ENCODE results near the gene SMPD3. TPM values are rescaled to one million over a fixed set of nuclear protein-coding genes. Genes with fewer than 3 reads are reported as not detected.

The SMPD3 gene
- total and polyA plus RNA-seq, 2 of the 8 experiments (the other 6 are each of a cell fraction or from before 2014, with no cell fraction given): 0.39 to 1.3 TPM

DNA sequence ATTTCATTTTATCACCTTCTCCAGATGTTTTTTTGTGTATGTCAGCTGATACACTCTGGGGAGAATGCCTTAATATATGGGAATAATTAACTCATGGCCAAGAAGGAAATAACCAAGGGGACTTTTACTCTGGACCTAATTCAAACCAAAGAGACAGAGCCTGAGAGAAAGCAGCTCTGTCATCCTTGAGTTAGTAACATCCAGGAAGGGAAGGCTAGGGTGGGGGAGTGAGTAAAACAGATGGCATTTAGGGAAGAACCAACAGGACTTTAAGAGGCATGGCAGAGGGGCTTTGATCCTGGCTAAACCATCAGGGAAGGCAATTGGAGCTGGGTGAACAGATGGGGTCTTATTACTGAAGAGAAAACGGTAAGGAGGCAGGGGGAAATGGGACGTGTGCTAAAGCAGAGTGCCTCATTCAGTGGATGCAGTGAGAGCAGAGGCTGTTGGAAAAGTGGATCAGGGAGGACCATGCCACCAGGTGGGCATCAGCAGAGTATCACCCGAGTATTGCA, 2.5 kb upstream of the SMPD3 start:
- H3K18ac ChIP-seq (ENCODE audit: extremely low read depth, low read length): no peak overlapping the region
- H4K8ac ChIP-seq (ENCODE audit: extremely low read depth, insufficient read depth, low read length): no peak overlapping the region
- CTCF ChIA-PET (ENCODE audit: partially characterized antibody): interaction anchor here (1.3 to 15.5 kb wide), 2 partner anchors 59 to 82 kb away, joined by 5 to 130 read pairs; no protein-coding TSS in a partner anchor
- H3K14ac ChIP-seq (ENCODE audit: insufficient read length): no peak overlapping the region
- no peaks in the 10 kb centered on the region for H3K79me2 ChIP-seq (ENCODE audit: control insufficient read depth in 1 of 2, insufficient read depth in 2 of 2, low read length in 2 of 2)
- no peak overlapping the region for H2BK20ac ChIP-seq (ENCODE audit: low read length)
- H3K4me2 ChIP-seq (ENCODE audit: insufficient read depth in 1 of 2, low read depth in 2 of 2, low read length in 2 of 2): no peak overlapping the region
- POLR2A ChIA-PET (ENCODE audit: partially characterized antibody): no interaction called here
- no peaks in the 10 kb centered on the region for H3K36me3 ChIP-seq (ENCODE audit: control insufficient read depth in 2 of 4, insufficient read depth in 4 of 4, low read length in 3 of 4)
- H3K23ac ChIP-seq (ENCODE audit: insufficient read length): no peak overlapping the region
- H3K27me3 ChIP-seq (replicated peaks in 1 of 4; ENCODE audit: control insufficient read depth in 3 of 4, extremely low read depth in 1 of 4, insufficient read depth in 3 of 4, low read length in 3 of 4): peaks cover 16 to 23% (median 23%) of the 10 kb centered on the region in 4 experiments
- 71% methylated on average over 3 of the region's 3 CpGs; no CpG with 5 or more reads in 1 of the 2 experiments for WGBS, 2 experiments (ENCODE audit: extremely low coverage in 1 of 2, insufficient coverage in 1 of 2, insufficient read length in 1 of 2, insufficient replicate concordance in 2 of 2, low coverage in 1 of 2, low lambda C conversion rate in 2 of 2, missing lambda C conversion rate in 1 of 2)
- H3K4ac ChIP-seq (replicated peaks; ENCODE audit: insufficient read length, low read depth, low read length): no peak overlapping the region
- no peak overlapping the region for H4K91ac ChIP-seq (replicated peaks; ENCODE audit: insufficient read length, low read length)
- peaks cover 0 to 1% of the 10 kb centered on the region in 2 experiments for H4K20me1 ChIP-seq (replicated peaks in 1 of 2; ENCODE audit: control insufficient read depth in 1 of 2, insufficient read depth in 2 of 2, low read length in 2 of 2)
- H3K56ac ChIP-seq (replicated peaks; ENCODE audit: insufficient read length, low read depth, low read length): no peak overlapping the region
- peaks cover 13% of the 10 kb centered on the region for H3K23me2 ChIP-seq (ENCODE audit: low read depth, low read length)
- H3K4me3 ChIP-seq (ENCODE audit: extremely low read depth in 1 of 4, insufficient read depth in 2 of 4, low read depth in 3 of 4, low read length in 4 of 4): no peak overlapping the region
- H2BK12ac ChIP-seq (ENCODE audit: low read depth, low read length): no peak overlapping the region
- H2BK5ac ChIP-seq (ENCODE audit: low read depth, low read length): no peak overlapping the region
- no peaks in the 10 kb centered on the region for H3K79me1 ChIP-seq (ENCODE audit: low read depth, low read length)
- DNase-seq (ENCODE audit: low read depth in 1 of 2, low spot score in 2 of 2) (no peak), FAIRE-seq (no peak)
- no peak overlapping the region for H3K9ac ChIP-seq (replicated peaks in 1 of 4; ENCODE audit: extremely low read depth in 1 of 4, low read depth in 3 of 4, low read length in 3 of 4)
- H2AK5ac ChIP-seq (ENCODE audit: low read depth, low read length): no peak overlapping the region
- no peak overlapping the region for H2BK15ac ChIP-seq (ENCODE audit: low read length)
- H3K9me3 ChIP-seq (ENCODE audit: insufficient read depth in 2 of 2, low read depth in 1 of 2, low read length in 1 of 2): no peaks in the 10 kb centered on the region
- H3K4me1 ChIP-seq (replicated peaks in 1 of 4; ENCODE audit: control insufficient read depth in 3 of 4, insufficient read depth in 4 of 4, low read length in 3 of 4): peaks cover 0 to 12% (median 10%) of the 10 kb centered on the region in 4 experiments; a peak in 5 of 7 replicates
- no peak overlapping the region for H2AFZ ChIP-seq (ENCODE audit: low read length)
- H2BK120ac ChIP-seq (replicated peaks; ENCODE audit: low read depth, low read length): no peak overlapping the region
- H3K27ac ChIP-seq (ENCODE audit: low read depth, low read length): no peak overlapping the region
- H4K5ac ChIP-seq (ENCODE audit: insufficient read length, low read depth, low read length): no peak overlapping the region
- TF ChIP-seq CBX5 (IDR thresholded peaks at IDR 0.05; ENCODE audit: low read depth, low read length) (no peak), EP300 (IDR thresholded peaks at IDR 0.05; ENCODE audit: borderline replicate concordance in 1 of 2, low read depth in 2 of 2, low read length in 2 of 2) (no peak), POLR2A (IDR thresholded peaks at IDR 0.05; ENCODE audit: control extremely low read depth in 1 of 2, low read depth in 2 of 2, low read length in 2 of 2) (no peak), TBP (IDR thresholded peaks at IDR 0.05; ENCODE audit: low read depth, low read length) (no peak), CREB1 (IDR thresholded peaks at IDR 0.05) (no peak), SP2 (IDR thresholded peaks at IDR 0.05; ENCODE audit: low read length) (no peak), SIN3A (conservative IDR thresholded peaks at IDR 0.05 in 1 of 2, IDR thresholded peaks at IDR 0.05 in 1 of 2; ENCODE audit: low read depth in 1 of 2, low read length in 2 of 2) (no peak), MAFK (IDR thresholded peaks at IDR 0.05; ENCODE audit: low read depth, low read length) (no peak), GABPA (IDR thresholded peaks at IDR 0.05; ENCODE audit: borderline replicate concordance, insufficient read depth, low read length) (no peak), SIX5 (IDR thresholded peaks at IDR 0.05; ENCODE audit: low read depth, low read length) (no peak), CHD2 (IDR thresholded peaks at IDR 0.05; ENCODE audit: low read length) (no peak), PHF8 (conservative IDR thresholded peaks at IDR 0.05; ENCODE audit: low read depth, low read length) (no peak)
- TF ChIP-seq, protein P1, sequence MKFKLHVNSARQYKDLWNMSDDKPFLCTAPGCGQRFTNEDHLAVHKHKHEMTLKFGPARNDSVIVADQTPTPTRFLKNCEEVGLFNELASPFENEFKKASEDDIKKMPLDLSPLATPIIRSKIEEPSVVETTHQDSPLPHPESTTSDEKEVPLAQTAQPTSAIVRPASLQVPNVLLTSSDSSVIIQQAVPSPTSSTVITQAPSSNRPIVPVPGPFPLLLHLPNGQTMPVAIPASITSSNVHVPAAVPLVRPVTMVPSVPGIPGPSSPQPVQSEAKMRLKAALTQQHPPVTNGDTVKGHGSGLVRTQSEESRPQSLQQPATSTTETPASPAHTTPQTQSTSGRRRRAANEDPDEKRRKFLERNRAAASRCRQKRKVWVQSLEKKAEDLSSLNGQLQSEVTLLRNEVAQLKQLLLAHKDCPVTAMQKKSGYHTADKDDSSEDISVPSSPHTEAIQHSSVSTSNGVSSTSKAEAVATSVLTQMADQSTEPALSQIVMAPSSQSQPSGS (IDR thresholded peaks at IDR 0.05; ENCODE audit: low read length): no peak
